GM21619 (cell line): ENCODE data around the gene PDE4D.

Experiments used
- ATAC-seq: cut with Tn5 transposase; IDR thresholded peaks from one replicate; pipeline ENCODE4 v1.9.1; 2021; ENCODE audit not compliant: unreplicated experiment

PDE4D gene

DNA sequence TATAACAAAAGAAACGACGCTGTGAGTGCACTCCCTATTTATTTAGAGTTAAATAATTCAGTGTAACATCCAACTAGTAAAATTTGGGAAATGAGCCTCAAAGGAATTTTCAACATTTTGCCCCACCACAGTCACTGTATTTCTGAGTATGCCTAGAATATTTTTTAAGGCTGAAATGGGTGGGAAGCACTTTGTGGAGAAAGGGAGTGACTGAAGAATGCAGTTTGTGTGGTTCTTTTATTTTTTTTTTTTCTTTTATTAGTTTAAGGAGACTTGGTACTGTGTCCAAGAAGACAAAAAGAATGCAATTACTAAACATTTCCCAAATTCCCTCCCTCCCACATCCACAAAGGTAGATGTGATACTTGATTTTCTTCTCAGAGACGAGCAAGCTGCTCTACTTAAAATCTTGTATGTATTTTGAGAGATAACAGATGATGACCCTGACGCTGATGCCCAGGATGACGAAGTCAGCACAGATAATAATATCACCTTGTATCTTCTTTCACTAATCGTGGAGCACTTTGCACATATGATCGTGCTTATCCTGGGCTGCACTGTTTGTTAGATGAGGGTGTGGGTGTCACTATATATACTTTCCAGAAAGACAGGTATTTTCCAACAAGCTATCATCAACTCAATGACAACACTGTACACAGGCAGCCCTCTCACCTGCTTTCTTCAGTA, 724.3 kb downstream of the PDE4D start:
- ATAC-seq, result no peak

DNA sequence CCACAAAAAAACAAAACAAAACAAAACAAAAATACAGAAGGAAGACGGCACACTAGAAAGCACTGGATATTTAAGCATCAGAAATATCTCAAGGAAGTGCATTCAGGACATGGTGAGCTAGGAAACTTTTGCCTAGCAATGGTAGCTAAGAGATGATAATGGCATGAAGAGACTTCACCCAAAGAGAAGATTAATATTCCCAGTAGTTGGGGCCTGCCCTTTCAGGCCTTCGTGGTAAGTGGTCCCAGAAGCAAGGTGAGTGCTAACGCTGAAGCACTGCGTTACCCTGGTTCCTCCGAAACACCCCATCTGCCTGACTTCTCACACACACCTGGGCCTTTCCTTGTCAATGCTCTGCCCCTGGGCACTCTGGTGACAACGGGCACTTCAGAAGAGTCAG, 725.5 kb downstream of the PDE4D start:
- ATAC-seq, result no peak

DNA sequence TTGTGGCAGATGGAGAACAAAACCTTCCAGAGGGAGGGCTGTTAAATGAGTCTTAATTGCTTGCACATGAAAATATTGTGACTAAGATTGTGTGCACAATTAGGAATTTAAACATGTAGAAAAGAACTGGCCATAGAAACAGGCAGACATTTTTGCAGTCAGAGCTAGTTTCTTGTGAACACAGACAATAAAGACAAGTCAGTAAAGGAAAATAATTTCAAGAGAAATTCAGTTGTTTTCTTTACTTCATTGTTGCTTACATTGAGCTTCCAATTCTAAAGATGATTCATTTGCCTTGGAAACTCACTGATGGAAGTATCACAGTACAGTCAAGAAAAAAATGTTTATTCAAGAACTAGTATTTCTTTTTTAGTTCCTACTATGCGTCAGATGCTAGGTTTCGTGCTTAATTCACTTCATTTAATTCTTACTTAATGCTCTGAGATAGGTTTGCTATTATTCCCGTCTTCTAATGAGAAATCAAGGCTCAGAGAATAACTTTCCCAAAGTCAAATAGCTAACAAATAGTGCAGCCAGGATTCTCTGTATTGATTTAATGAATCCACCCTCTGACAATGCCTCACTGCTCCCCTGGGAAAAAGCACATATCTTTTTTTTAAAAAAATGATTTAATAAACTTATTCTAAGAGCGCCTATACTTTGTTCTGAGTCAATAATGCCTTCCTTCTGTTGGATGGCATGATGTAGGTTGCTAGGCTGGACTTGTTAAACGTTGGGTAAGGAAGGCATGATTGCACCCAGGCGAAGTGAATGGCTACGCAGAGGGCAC, 729.3 kb downstream of the PDE4D start:
- ATAC-seq, result no peak

DNA sequence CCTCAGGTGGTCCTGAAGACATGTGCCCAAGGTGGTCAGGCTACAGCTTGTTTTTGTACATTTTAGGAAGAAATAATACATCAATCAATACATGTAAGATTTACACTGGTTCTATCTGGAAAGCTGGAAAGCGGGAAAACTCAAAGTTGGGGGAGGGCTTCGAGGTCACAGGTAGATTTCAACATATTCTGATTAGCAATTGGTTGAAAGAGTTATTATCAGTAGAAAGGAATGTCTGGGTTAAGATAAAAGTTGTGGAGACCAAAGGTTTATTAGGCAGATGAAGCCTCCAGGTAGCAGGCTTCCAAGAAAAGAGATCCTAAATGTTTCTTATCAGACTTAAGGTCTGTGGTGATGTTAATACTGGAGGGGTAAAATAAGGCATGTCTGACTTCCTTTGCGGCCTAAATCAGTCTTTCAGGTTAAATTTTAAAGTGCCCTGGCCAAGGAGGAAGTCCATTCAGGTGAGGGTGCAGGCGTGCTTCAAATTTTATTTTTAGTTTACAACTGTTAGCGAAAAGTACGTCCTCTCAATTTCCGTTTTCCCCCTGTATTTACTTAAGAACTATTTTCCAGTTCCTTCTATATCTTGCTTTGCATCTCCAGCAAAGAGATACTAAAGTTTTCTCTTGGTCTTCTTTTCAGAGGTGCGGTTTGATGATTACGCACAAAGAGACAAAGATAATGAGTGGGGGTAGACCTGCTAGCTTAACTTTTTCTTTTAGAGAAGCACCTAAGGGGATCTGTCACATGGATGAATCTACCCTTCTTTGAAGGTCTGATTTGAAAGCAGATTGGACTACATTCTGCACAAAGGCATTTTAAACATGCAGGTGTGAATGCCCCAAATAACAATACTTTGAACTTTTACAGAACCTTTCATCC, 732.1 kb downstream of the PDE4D start:
- no peak for ATAC-seq

DNA sequence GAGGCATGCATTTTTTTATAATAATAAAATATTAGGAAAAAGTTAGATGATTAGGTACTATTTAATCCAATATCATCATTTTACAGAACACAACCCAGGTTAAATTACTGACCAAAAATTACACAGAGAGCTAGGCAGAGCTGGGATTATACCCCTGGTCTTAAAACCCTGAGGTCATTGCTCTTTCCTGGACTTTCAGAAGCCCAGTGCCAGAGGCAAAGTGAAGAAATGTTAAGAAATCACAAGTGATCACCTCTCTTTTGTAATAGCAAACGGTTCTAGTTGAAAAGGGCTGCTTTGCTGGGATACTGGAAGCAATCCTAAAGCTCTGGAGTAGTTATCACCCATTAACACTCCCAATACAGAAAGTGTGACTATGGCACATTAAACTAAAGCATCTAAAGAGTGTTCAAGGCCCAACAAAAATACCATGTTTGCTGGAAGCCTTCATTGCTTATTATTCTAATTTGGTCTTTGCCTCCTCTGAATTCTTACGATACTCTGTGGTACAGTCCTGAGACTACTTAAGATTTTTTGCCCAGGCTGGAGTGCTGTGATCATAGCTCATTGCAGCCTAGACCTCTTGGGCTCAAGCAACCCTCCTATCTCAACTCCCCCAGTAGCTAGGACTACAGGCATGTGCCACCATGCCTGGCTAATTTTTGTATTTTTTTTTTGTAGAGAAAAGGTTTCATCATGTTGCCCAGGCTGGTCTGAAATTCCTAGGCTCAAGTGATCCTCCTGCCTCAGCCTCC, 734.7 kb downstream of the PDE4D start:
- ATAC-seq, result no peak

DNA sequence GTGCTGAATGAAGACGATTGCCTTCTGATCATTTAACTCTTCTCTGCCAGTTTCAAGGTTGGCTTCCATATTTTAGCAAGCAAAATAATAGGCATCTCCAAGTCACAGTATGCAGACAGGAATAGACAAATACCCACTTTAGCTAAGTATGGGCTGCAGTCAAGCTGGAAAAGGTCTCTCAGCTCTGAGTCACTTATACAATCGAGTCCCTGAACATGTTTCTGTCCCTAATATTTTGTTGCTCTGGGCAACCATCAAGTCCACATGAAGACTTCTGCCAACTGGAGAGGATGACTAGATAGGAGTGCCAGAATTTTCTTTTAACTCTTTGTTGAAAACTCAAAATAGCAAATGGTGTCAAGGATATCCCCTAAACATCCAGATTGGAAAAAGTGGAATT, 735.4 kb downstream of the PDE4D start:
- ATAC-seq, result no peak

DNA sequence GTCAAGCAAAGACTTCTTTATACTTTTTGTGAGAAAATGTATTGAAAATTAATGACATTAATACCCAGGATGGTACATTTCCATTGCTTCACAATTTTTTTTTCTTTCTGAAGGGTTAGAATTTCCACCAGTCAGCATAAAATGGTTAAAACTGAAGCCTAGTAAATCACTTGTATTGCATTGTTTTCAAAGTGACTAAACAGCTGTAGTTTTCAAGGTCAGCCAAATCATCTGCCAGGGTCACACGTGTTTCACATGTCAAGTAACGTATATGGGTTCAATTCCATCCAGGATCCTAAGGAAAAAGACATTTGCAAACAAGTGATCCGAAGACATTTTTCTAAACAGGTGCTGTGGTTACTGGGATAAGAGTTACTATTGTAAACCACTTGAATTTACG, 736.5 kb downstream of the PDE4D start:
- no peak for ATAC-seq

DNA sequence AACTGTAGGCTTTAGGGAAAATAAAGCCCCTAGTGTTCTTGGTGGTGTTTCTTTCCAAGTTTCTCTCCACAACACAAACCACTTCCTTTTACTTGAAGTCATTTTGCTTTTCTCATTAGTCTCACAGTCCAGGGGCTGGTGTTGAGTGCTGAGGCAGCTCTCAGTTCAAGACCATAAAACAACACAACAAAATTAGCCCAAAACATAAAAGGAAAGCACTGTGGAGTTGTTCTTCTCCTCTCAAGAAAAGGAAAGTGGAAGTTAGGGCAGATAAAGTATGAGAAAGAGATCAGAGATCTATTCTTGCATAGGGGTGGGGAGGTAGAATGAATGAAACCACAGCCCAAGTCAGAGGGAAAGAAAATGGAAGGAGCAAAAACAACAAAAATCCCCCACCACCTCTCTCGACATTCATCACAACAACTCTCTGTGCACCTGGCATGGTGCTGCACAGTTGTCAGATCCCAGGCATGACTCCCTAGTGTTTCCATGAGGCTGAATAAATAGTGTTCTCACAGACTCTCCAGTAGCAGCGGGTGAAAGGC, 740.8 kb downstream of the PDE4D start:
- ATAC-seq, result no peak

DNA sequence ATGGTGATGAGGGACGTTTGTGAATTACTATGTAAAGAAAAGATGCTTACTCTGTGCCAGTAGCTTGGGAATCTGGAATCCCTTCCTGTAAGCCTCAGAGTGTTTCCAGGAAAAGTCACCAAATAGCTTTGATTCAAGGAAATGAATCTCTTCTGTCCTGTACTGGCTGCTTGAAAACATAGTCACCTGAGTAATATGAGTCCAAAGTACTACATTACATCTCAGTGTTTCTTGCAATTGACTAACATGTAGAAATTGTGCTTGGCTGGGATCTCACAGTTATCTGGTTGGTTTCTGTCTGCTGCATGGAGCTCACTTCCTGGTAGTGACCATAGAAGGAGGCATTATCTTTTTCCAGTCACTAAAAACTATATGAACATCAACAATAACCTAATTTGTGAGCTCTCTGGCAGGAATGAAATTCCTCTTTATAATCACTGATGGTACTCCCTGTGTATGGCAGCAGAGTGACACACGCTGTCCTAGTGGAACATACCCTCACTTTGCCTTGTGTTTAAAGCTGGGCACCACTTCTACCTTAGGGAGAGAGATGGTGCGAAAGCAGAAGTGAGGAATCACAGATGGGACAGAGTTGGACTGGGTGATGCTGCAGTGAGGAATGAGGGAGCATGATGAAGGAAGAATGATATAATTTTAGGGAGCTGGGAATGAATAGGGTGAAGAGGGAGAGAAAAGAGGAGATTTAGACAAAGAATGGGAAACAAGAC, 742.2 kb downstream of the PDE4D start:
- no peak for ATAC-seq

DNA sequence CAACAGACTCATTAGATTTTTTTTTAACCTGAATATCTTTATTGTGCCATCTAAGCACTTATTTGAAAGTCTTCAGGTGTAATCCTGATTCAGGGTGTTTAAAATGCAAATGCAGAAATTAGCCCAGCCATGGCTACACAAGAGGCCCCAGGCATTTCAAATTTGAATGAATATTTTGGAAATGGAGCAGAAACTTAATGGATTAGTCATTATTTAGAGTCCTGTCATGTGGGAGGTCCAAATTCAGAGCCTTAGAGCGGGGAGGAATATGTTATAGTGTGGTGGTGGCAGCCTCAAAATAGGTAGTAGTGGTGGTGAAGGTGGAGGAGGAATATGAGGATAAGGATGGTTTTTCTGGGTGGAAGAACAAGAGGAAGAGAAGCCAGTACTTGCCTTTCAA, 743.7 kb downstream of the PDE4D start:
- no peak for ATAC-seq

DNA sequence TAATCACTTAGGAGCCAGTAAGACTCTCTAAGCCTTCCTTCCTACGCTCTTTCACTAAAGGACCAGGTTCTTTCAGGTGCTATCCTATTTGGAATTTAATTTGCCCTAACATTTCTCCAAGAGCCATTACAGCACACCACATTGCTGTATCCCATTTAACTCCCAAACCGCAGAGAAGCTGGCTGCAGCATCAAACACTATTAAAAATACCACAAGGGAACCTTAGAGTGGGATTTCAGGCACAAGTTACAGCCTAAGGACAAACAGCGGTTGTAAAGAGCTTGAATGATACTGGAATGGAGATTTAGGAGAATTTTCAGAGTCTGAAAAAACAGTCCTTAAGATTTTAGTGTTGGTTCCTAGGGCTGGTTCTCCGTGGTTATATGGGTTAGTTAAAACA, 744.3 kb downstream of the PDE4D start:
- ATAC-seq, result no peak

DNA sequence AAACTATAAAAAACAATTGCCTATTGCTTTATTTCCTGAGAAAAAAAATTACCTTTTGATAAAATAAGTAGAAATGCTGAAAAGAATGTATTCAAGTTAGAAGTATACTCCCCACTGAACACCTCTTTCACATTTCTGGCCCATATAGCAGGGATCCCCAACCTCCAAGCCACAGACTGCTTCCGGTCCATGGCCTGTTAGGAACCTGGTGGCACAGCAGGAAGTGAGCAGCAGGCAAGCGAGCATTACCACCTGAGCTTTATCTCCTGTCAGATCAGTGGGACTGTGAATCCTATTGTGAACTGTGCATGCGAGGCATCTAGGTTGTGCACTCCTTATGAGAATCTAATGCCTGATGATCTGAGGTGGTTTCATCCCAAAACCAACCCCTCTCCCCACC, 746.8 kb downstream of the PDE4D start:
- ATAC-seq, result no peak

DNA sequence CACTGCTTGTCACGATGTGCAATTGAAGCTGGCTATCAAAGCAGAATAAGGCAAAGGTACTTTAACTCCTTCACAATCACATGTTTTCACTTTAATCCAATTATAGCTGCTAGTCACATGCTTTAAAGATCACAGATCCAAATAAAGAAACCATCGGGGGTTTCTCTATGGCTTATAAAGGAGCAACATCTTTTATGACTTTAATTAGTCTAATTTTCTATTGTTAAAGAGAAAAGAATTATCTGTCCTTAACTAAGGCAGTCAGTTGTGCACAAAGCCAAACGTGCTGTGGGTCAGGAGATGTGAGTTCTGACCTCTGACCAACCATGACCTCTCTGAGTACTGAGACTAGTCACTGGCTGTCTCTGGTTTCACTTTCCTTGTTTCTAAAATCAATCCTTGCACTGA, 749.6 kb downstream of the PDE4D start:
- ATAC-seq, result peak; percentile 97

DNA sequence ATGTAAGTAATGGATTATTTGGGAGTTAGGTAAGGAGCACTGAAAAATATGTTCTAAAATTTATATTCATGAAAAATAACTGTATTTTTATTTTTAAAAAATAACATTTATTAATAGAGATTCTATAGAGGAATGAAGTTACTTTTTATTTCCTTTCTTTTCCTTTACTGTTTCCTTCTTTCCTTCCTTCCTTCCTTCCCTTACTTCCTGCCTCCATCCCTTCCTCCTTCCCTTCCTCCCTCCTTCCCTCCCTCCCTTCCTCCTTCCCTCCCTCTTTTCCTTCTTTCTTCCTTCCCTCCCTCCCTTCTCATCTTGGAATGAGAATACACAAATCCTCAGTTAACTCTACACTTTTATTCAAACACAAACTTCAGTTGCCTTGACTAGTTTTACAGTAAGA, 750.6 kb downstream of the PDE4D start:
- no peak for ATAC-seq

DNA sequence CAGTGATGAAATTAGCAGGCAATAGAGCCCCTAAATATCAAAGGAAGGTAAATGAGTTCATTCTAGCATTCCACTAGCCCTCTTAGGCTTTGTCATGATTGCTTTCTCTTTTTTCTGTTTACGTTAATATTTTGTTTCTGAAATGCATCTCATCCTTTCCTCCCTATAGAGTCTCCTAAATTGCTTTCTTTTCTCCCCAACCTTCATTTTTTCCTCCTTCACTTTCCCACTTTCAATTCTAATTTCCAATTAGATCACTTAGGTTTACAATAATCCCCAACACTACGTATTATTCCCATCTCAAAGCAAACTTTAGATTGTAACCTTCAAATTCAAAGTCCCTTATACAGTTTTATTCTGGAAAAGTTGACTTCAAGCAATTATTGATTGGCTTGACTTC, 751.4 kb downstream of the PDE4D start:
- ATAC-seq, result no peak

DNA sequence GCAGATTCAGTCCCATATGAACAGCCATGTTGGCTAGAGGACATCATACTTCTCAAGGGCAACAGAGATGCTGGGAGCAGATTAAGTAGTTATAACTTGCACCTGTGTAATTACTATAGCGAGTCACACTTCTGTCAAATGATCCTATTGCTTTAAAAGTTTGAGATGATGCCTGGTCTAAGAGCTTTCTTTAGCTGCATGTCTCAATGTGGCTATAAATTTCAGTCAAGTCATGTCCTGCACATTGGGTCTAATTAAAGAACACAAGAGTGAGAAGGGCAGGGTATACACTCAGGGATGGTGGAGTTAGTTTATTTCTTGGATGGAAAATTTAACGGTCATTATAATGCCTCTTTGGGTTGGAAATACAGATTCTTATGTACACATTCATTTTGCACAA, 753.4 kb downstream of the PDE4D start:
- no peak for ATAC-seq

DNA sequence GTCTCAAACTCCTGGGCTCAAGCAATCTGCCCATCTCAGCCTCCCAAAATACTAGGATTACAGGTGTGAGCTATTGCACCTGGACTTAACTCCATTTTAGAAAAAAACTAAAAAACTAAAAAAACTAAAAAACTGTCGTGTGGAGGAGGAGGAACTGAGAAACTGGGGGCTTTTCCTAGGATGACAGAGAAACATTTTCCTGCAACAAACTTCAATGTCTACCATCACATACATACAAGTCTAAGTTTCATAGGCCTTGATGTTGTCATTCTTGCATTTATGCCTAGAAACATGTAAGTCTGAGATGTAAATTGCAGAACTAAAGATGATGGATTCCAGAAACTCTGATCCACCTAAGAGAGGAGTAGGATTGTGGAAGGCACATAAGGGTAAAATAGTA, 753.8 kb downstream of the PDE4D start:
- no peak for ATAC-seq

DNA sequence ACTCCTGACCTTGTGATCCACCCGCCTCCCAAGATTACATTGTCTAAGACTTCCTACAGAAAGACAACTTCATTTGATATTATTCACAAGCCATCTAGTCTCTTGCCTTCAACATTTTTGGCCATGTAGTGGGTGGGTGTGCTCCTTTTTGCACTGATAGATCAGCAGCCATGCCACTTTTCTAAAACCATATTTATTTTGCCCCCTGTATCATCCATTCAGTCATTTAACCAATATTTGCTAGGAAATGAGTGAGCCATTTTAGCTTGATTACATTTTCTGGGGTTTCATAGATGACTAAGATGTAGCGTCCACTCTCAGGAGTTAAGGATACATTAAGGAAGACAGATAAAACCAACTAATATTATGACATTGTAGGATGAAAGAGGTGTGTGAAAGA, 755.0 kb downstream of the PDE4D start:
- no peak for ATAC-seq

DNA sequence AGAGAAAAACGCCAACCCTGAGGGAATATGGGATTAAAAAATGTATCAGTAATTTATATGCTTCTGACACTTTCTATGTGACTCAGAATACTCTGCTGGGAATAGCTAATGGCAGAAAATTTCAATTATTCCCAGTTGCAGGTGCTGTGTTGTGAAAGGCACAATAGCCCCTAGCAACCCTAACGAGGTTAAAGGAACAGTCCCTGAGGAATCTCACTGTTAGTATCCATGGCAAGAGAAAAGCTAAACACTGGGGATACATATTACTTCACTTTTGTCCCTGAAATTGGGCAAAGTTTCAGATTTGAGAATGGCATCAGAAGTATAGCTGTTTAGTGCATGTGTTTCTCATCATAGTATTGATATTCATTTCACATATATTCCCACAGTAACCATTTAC, 755.7 kb downstream of the PDE4D start:
- ATAC-seq, result no peak

DNA sequence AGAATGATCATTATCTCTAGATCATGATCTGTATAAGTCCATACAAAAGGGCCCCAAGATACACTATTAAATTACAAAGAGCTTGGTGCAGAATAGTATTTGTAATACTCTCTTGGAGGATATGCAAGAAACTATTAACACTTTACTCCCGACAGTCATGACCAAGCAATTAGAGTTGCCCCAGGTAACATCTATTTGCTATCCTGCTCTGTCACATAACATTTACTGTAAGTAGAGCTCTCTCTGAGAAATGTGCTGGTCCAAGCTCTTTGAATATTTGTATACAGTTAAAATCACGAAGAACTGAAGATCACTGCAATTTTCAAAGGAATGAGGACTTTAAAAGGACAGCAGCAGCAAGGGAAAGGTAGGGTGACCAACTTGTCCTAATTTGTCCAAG, 757.0 kb downstream of the PDE4D start:
- ATAC-seq, result no peak
